Left lung (tissue), 10 donors: ENCODE results near the gene TACR1. TPM values are rescaled to one million over a fixed set of nuclear protein-coding genes. Genes with fewer than 3 reads are reported as not detected.

ENCODE experiments used
- ATAC-seq: fragments of 200-7000 bp; cut with Tn5 transposase; one replicate; pipeline ENCODE4 v1.9.1; 2020; ENCODE audit warnings: moderate library complexity
- DNase-seq, 4 donors: peaks; one replicate each; pipeline ENCODE4 v3.0.0-alpha.2; 2013 to 2020
- H3K27ac ChIP-seq, 2 donors: fragments of 200-600 bp; sonication (generic) in 1 of 2; one replicate each; pipeline versions ENCODE4 v1.5.0 to v1.8.0; 2020 to 2021
- H3K27me3 ChIP-seq, 2 donors: fragments of 200-600 bp; sonication (generic) in 1 of 2; one replicate each; pipeline versions ENCODE4 v1.5.0 to v1.8.0; 2020 to 2021
- H3K36me3 ChIP-seq, 2 donors: fragments of 200-600 bp; sonication (generic) in 1 of 2; one replicate each; pipeline versions ENCODE4 v1.5.0 to v1.8.0; 2020 to 2021
- H3K4me1 ChIP-seq, 2 donors: fragments of 200-600 bp; one replicate each; pipeline ENCODE4 v1.8.0; 2021
- H3K4me3 ChIP-seq, 2 donors: fragments of 200-600 bp; sonication (generic) in 1 of 2; one replicate each; pipeline versions ENCODE4 v1.5.0 to v1.8.0; 2020 to 2021; ENCODE audit warnings: mild to moderate bottlenecking in 1 of 2
- H3K9me3 ChIP-seq, 2 donors: fragments of 200-600 bp; sonication (generic) in 1 of 2; one replicate each; pipeline versions ENCODE4 v1.5.0 to v1.8.0; 2020 to 2021
- CTCF ChIP-seq, 2 donors: fragments of 200-600 bp; sonication (generic) in 1 of 2; IDR thresholded peaks; one replicate each; pipeline versions ENCODE4 v1.5.0 to v1.8.0; 2021; ENCODE audit warnings: antibody characterized with exemption in 2 of 2
- intact Hi-C, 2 donors: fragments of 100-400 bp; cut with DNase I; formaldehyde crosslinking; loops; one replicate each; pipeline versions ENCODE4 v1.11.2 to v1.14.2; 2022
- polyA plus RNA-seq, 6 donors: library from polyadenylated mRNA; unstranded; fragments of 120-200 nt; gene quantifications; one replicate each; pipeline ENCODE4 v1.2.1, GENCODE V29; 2013; ENCODE audit not compliant: insufficient read length in 6 of 6
- total RNA-seq, 2 donors: library from RNA; stranded (reverse); fragmentation: NEBNext Ultra II Directional; extraction: Animal tissue kit (Norgen Biotek cat#: 25700); gene quantifications; one replicate each; pipeline ENCODE4 v1.2.1, GENCODE V29; 2021
- donor health status: DM: no; HTN: yes; CAD: no.
- donor health status: DM: no; HTN: no; CAD: no.

The TACR1 gene
- total and polyA plus RNA-seq, 8 donors = 0.09 to 3.2 (median 2.2) TPM

GRCh38 chr2:75067506-75067905, 131.8 kb downstream of the TACR1 start:
- Histone ChIP-seq H3K4me3 (no peak overlapping the region), H3K27ac (no peak overlapping the region), H3K9me3 (no peaks in the 10 kb centered on the region), H3K27me3 (no peaks in the 10 kb centered on the region), H3K4me1 (no peaks in the 10 kb centered on the region), H3K36me3 (no peaks in the 10 kb centered on the region)
- no peak for TF ChIP-seq CTCF (IDR thresholded peaks at IDR 0.05)
- intact Hi-C loops = no loop called here
- DNase-seq (no peak), ATAC-seq (no peak)

- H3K36me3 ChIP-seq = no peaks in the 10 kb centered on the region
- no peak overlapping the region for H3K27ac ChIP-seq
- DNase-seq (no peak), ATAC-seq (no peak)
- TF ChIP-seq CTCF (IDR thresholded peaks at IDR 0.05) = no peak
- H3K4me1 ChIP-seq = no peaks in the 10 kb centered on the region
- H3K4me3 ChIP-seq = no peak overlapping the region
- intact Hi-C loops = no loop called here
- H3K9me3 ChIP-seq = no peaks in the 10 kb centered on the region
- no peaks in the 10 kb centered on the region for H3K27me3 ChIP-seq
Measured at GRCh38 chr2:75066121-75066902, 133.0 kb downstream of the TACR1 start.

- H3K27ac ChIP-seq = no peak overlapping the region
- intact Hi-C loops = no loop called here
- H3K36me3 ChIP-seq = no peaks in the 10 kb centered on the region
- no peak overlapping the region for H3K4me3 ChIP-seq
- TF ChIP-seq CTCF (IDR thresholded peaks at IDR 0.05) = no peak
- H3K4me1 ChIP-seq = no peaks in the 10 kb centered on the region
- no peaks in the 10 kb centered on the region for H3K9me3 ChIP-seq
- no peak for ATAC-seq
- no peak for DNase-seq
- no peaks in the 10 kb centered on the region for H3K27me3 ChIP-seq
Measured at GRCh38 chr2:75065402-75066008, 133.8 kb downstream of the TACR1 start.

GRCh38 chr2:75064691-75065396, 134.5 kb downstream of the TACR1 start:
- TF ChIP-seq CTCF (IDR thresholded peaks at IDR 0.05) = peak; percentile 78 to 83
- Histone ChIP-seq H3K27me3 (no peaks in the 10 kb centered on the region), H3K36me3 (no peaks in the 10 kb centered on the region), H3K4me3 (no peak overlapping the region), H3K27ac (no peak overlapping the region), H3K4me1 (no peaks in the 10 kb centered on the region), H3K9me3 (no peaks in the 10 kb centered on the region)
- intact Hi-C loops = no loop called here
- ATAC-seq = peak; percentile 90
- DNase-seq = peak; percentile 44 to 87 (median 50)

GRCh38 chr2:75063906-75064305, 135.4 kb downstream of the TACR1 start:
- no peak overlapping the region for H3K4me3 ChIP-seq
- DNase-seq = no peak
- TF ChIP-seq CTCF (IDR thresholded peaks at IDR 0.05) = no peak
- no peaks in the 10 kb centered on the region for H3K4me1 ChIP-seq
- H3K36me3 ChIP-seq = no peaks in the 10 kb centered on the region
- no peaks in the 10 kb centered on the region for H3K27me3 ChIP-seq
- intact Hi-C loops = no loop called here
- ATAC-seq = no peak
- H3K27ac ChIP-seq = no peak overlapping the region
- no peaks in the 10 kb centered on the region for H3K9me3 ChIP-seq
